Neural cell (in vitro differentiated cells): ENCODE results near the gene CCDC60. TPM values are rescaled to one million over a fixed set of nuclear protein-coding genes. Genes with fewer than 3 reads are reported as not detected.
A peak's percentile ranks its signal among the peaks of the same experiment; 100 is the strongest.

Source experiments
- H2AFZ ChIP-seq: fragments of 200-600, 300-800 bp; sonication (generic), shearing (Covaris generic); 2 replicates; pipeline ENCODE4 v1.6.0; 2014; ENCODE audit warnings: low read depth, mild to moderate bottlenecking, antibody characterized with exemption, low read length, moderate library complexity
- H3F3A ChIP-seq: fragments of 200-600 bp; shearing (Covaris generic); 2 replicates; pipeline ENCODE4 v1.6.1; 2016; ENCODE audit warnings: mild to moderate bottlenecking, moderate library complexity, mixed read lengths, antibody characterized with exemption, low read length; ENCODE audit not compliant: insufficient read depth, poor library complexity, severe bottlenecking
- H3K27ac ChIP-seq: fragments of 200-600, 300-800 bp; sonication (generic), shearing (Covaris generic); 2 replicates; pipeline ENCODE4 v1.5.1; 2014; ENCODE audit warnings: mild to moderate bottlenecking, low read length, moderate library complexity
- H3K27me3 ChIP-seq: fragments of 300-800, 200-600 bp; sonication (generic), shearing (Covaris generic); 2 replicates; pipeline ENCODE4 v1.6.0; 2014; ENCODE audit warnings: mild to moderate bottlenecking, low read depth, low read length, moderate library complexity; ENCODE audit not compliant: insufficient read depth
- H3K36me3 ChIP-seq: fragments of 300-800, 200-600 bp; sonication (generic), shearing (Covaris generic); 2 replicates; pipeline ENCODE4 v1.5.1; 2014; ENCODE audit warnings: mild to moderate bottlenecking, antibody characterized with exemption, low read length, moderate library complexity; ENCODE audit not compliant: insufficient read depth
- H3K4me2 ChIP-seq: fragments of 300-800, 200-600 bp; sonication (generic), shearing (Covaris generic); 2 replicates; pipeline ENCODE4 v1.6.0; 2014; ENCODE audit warnings: mild to moderate bottlenecking, low read length
- H3K4me3 ChIP-seq: fragments of 300-800, 200-600 bp; sonication (generic), shearing (Covaris generic); 2 replicates; pipeline ENCODE4 v1.5.1; 2014; ENCODE audit warnings: mild to moderate bottlenecking, low read length, moderate library complexity
- H3K79me2 ChIP-seq: fragments of 200-600 bp; shearing (Covaris generic); replicated peaks from 2 replicates; pipeline ENCODE4 v1.6.0; 2014; ENCODE audit warnings: mild to moderate bottlenecking, low read length, moderate library complexity; ENCODE audit not compliant: insufficient read depth
- H3K9ac ChIP-seq: fragments of 300-800, 200-600 bp; sonication (generic), shearing (Covaris generic); 2 replicates; pipeline ENCODE4 v1.6.1; 2016; ENCODE audit warnings: mild to moderate bottlenecking, low read length, mixed read lengths
- H3K9me2 ChIP-seq: fragments of 200-600 bp; shearing (Covaris generic); 2 replicates; pipeline ENCODE4 v1.6.1; 2016; ENCODE audit warnings: mild to moderate bottlenecking, low read length, mixed read lengths; ENCODE audit not compliant: insufficient read depth
- H3K9me3 ChIP-seq: fragments of 200-600, 300-800 bp; sonication (generic), shearing (Covaris generic); 2 replicates; pipeline ENCODE4 v1.6.1; 2016; ENCODE audit warnings: mild to moderate bottlenecking, mixed run types, low read length, moderate library complexity, mixed read lengths
- H4K20me1 ChIP-seq: fragments of 200-600 bp; shearing (Covaris generic); 2 replicates; pipeline ENCODE4 v1.6.1; 2016; ENCODE audit warnings: mild to moderate bottlenecking, mixed run types; ENCODE audit not compliant: insufficient read depth
- EP300 ChIP-seq: fragments of 450-650 bp; conservative IDR thresholded peaks from 2 replicates; pipeline ENCODE4 v1.6.1; 2014; ENCODE audit warnings: antibody characterized with exemption, mild to moderate bottlenecking, moderate library complexity; ENCODE audit not compliant: poor library complexity, severe bottlenecking
- EZH2 ChIP-seq: fragments of 200-600, 300-800 bp; shearing (Covaris generic), sonication (generic); IDR thresholded peaks from 2 replicates; pipeline ENCODE4 v1.6.1; 2014; ENCODE audit warnings: antibody characterized with exemption, low read length, borderline replicate concordance, mild to moderate bottlenecking; ENCODE audit not compliant: insufficient read depth, poor library complexity, severe bottlenecking
- MXI1 ChIP-seq: fragments of 450-650 bp; conservative IDR thresholded peaks from 2 replicates; pipeline ENCODE4 v1.6.1; 2014; ENCODE audit warnings: antibody characterized with exemption, mild to moderate bottlenecking; ENCODE audit not compliant: poor library complexity, severe bottlenecking
- POLR2AphosphoS5 ChIP-seq: IDR thresholded peaks from 2 replicates; pipeline ENCODE4 v1.6.1; 2012
- RAD21 ChIP-seq: fragments of 450-650 bp; conservative IDR thresholded peaks from 2 replicates; pipeline ENCODE4 v1.6.1; 2014; ENCODE audit warnings: antibody characterized with exemption, mild to moderate bottlenecking, moderate library complexity
- SMC3 ChIP-seq: fragments of 450-650 bp; conservative IDR thresholded peaks from 2 replicates; pipeline ENCODE4 v1.6.1; 2014; ENCODE audit warnings: antibody characterized with exemption, mild to moderate bottlenecking, moderate library complexity; ENCODE audit not compliant: poor library complexity
- TAF1 ChIP-seq: IDR thresholded peaks from 2 replicates; pipeline ENCODE4 v1.6.1; 2012; ENCODE audit warnings: low read depth
- polyA plus RNA-seq: library from polyadenylated mRNA; depleted of rRNA; stranded (reverse); fragments of >200 nt; gene quantifications from 2 replicates; pipeline ENCODE4 v1.2.3, GENCODE V29; 2014
- TF ChIP-seq, protein P1 (sequence below): IDR thresholded peaks from 2 replicates; pipeline ENCODE4 v1.6.1; 2012; ENCODE audit warnings: borderline replicate concordance
- TF ChIP-seq, protein P2 (sequence below): fragments of 450-650 bp; IDR thresholded peaks from 2 replicates; pipeline ENCODE4 v1.5.1; 2014; ENCODE audit warnings: antibody characterized with exemption, mild to moderate bottlenecking, moderate library complexity; ENCODE audit not compliant: poor library complexity, severe bottlenecking

CCDC60 gene
- polyA plus RNA-seq, 1 donor from 2014 or later: not detected

DNA sequence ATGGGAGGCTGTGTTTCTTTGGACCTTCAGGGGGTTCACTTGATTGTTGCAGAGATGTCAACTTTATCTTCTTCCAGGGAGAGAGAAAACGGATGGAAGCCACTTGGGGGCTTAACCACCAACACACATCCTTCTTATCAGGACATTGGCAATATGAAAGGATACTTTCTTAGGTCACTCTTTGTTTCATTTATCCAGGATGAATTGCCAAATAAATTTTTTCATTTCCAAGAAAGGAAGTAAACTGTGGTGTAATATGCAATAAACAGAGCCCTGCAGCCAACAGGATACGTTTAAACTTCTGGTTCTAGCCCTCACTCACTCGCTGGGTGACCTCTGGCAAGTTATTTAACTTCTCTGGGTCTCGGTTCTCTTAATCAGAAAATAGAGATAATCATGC, 77.8 kb downstream of the CCDC60 start:
- Histone ChIP-seq H3K36me3 (no peaks in the 10 kb centered on the region), H3K27ac (no peak overlapping the region), H3K9me2 (no peaks in the 10 kb centered on the region), H3K9me3 (no peaks in the 10 kb centered on the region), H4K20me1 (no peaks in the 10 kb centered on the region), H3K27me3 (no peaks in the 10 kb centered on the region), H3F3A (no peaks in the 10 kb centered on the region), H2AFZ (no peak overlapping the region), H3K4me3 (no peak overlapping the region), H3K79me2 (no peaks in the 10 kb centered on the region), H3K4me2 (no peak overlapping the region), H3K9ac (no peak overlapping the region)
- no peak for TF ChIP-seq RAD21
- no peak for TF ChIP-seq EP300
- no peak for TF ChIP-seq SMC3
- TF ChIP-seq, protein P1, sequence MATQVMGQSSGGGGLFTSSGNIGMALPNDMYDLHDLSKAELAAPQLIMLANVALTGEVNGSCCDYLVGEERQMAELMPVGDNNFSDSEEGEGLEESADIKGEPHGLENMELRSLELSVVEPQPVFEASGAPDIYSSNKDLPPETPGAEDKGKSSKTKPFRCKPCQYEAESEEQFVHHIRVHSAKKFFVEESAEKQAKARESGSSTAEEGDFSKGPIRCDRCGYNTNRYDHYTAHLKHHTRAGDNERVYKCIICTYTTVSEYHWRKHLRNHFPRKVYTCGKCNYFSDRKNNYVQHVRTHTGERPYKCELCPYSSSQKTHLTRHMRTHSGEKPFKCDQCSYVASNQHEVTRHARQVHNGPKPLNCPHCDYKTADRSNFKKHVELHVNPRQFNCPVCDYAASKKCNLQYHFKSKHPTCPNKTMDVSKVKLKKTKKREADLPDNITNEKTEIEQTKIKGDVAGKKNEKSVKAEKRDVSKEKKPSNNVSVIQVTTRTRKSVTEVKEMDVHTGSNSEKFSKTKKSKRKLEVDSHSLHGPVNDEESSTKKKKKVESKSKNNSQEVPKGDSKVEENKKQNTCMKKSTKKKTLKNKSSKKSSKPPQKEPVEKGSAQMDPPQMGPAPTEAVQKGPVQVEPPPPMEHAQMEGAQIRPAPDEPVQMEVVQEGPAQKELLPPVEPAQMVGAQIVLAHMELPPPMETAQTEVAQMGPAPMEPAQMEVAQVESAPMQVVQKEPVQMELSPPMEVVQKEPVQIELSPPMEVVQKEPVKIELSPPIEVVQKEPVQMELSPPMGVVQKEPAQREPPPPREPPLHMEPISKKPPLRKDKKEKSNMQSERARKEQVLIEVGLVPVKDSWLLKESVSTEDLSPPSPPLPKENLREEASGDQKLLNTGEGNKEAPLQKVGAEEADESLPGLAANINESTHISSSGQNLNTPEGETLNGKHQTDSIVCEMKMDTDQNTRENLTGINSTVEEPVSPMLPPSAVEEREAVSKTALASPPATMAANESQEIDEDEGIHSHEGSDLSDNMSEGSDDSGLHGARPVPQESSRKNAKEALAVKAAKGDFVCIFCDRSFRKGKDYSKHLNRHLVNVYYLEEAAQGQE: no peak
- TF ChIP-seq, protein P2, sequence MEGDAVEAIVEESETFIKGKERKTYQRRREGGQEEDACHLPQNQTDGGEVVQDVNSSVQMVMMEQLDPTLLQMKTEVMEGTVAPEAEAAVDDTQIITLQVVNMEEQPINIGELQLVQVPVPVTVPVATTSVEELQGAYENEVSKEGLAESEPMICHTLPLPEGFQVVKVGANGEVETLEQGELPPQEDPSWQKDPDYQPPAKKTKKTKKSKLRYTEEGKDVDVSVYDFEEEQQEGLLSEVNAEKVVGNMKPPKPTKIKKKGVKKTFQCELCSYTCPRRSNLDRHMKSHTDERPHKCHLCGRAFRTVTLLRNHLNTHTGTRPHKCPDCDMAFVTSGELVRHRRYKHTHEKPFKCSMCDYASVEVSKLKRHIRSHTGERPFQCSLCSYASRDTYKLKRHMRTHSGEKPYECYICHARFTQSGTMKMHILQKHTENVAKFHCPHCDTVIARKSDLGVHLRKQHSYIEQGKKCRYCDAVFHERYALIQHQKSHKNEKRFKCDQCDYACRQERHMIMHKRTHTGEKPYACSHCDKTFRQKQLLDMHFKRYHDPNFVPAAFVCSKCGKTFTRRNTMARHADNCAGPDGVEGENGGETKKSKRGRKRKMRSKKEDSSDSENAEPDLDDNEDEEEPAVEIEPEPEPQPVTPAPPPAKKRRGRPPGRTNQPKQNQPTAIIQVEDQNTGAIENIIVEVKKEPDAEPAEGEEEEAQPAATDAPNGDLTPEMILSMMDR: no peak
- TF ChIP-seq EZH2: no peak
- no peak for TF ChIP-seq TAF1
- no peak for TF ChIP-seq POLR2AphosphoS5

DNA sequence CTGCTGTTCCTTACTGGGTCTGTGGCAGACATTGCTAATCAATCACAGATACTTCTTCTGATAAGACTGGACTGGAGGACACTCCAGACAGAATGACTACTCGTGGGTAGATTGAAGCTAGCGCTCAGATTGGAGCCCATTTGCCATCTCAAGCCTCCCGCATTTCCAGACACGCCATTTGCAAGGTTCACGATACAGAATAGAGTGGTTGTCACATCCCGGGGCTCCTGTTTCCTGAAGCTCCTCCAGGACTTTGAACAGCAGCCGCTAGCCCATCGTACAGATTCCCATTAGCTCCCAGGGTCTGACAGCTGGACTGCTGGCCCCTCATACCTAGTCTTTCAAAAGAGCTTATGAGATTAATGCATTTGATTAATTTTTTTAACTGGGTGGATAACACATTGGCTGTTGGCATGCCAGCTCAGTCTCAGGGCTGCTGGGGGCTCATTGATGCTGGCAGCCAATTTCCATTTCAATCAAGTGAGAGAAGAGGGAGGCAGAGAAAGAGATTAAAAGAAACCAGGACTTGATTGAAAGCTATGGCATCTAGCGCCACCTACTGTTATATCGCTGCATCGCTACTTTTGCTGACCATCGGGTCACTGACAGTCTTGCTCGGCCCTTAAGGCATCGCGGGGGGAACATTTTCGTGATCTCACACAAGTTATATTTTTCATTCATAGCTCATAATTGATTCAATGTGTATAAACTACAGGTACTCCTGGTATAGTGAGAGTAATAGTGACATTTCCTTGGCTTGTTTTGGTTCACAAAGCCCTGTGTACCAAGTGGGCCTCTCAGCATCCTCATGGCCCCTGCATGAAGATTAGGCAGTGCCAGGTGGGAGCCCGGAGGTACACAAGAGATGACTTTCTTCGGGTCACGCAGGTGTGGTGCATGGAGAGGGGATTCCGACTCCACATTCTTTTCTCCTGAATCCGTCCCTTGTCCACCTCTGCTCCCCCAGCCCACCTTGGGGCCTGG, 78.6 kb downstream of the CCDC60 start:
- Histone ChIP-seq H3K27me3 (no peaks in the 10 kb centered on the region), H3K79me2 (no peaks in the 10 kb centered on the region), H2AFZ (peak overlapping the region; percentile 14), H3K9me2 (no peaks in the 10 kb centered on the region), H3K4me2 (peak overlapping the region; percentile 48), H3K9ac (peak overlapping the region; percentile 38), H3K27ac (peak overlapping the region; percentile 68), H3K36me3 (no peaks in the 10 kb centered on the region), H4K20me1 (no peaks in the 10 kb centered on the region), H3K4me3 (peak overlapping the region; percentile 40), H3K9me3 (no peaks in the 10 kb centered on the region), H3F3A (no peaks in the 10 kb centered on the region)
- peak; percentile 97 for TF ChIP-seq RAD21
- TF ChIP-seq, protein P1: no peak
- TF ChIP-seq MXI1: no peak
- peak; percentile 57 for TF ChIP-seq EP300
- TF ChIP-seq, protein P2: peak; percentile 98
- TF ChIP-seq POLR2AphosphoS5: no peak
- TF ChIP-seq SMC3: peak; percentile 97
- TF ChIP-seq EZH2: no peak
